A549 (cell line): ENCODE measurements around the gene DPP7. TPM values are rescaled to one million over a fixed set of nuclear protein-coding genes. Genes with fewer than 3 reads are reported as not detected.

Experiments used
- ATAC-seq, 2 experiments: fragments of 200-7000 bp in 1 of 2; fragments of >200 bp in 1 of 2; cut with Nextera tagmentation in 1 of 2; cut with Tn5 transposase in 1 of 2; 3 replicates each; pipeline versions ENCODE4 v1.8.0 to v1.9.1; 2018 to 2020; ENCODE audit warnings: mild to moderate bottlenecking in 1 of 2, moderate library complexity in 1 of 2
- CTCF ChIA-PET: fragments of 300-600 bp; sonication (Branson Sonifier 250); formaldehyde crosslinking; extraction: SDS; loops from one replicate; lab custom pipeline; 2021; ENCODE audit warnings: antibody characterized with exemption, inconsistent platforms; lab: Yijun Ruan, JAX
- POLR2A ChIA-PET: fragments of 350-600 bp; formaldehyde crosslinking; extraction: SDS; loops from one replicate; lab custom pipeline; 2021; ENCODE audit warnings: antibody characterized with exemption, inconsistent platforms; lab: Yijun Ruan, JAX
- DNase-seq, 2 experiments: peaks; one replicate each; pipeline versions ENCODE4 v3.0.0 to v3.0.0-alpha.2; 2011 to 2016; ENCODE audit warnings: low read depth in 1 of 2, low spot score in 1 of 2
- FAIRE-seq: peaks from 2 replicates; lab custom pipeline; 2011; peaks lifted over from hg19 to GRCh38; lab: Jason Lieb, UNC
- H3K27ac ChIP-seq, 2 experiments: fragments of >200 bp; sonication (Bioruptor Twin); formaldehyde crosslinking; 3 replicates each; pipeline ENCODE4 v1.5.1; 2016 to 2017
- H3K4me1 ChIP-seq: fragments of >200 bp; sonication (Bioruptor Twin); formaldehyde crosslinking; 3 replicates; pipeline ENCODE4 v1.6.1; 2016
- H3K4me2 ChIP-seq: fragments of >200 bp; sonication (Bioruptor Twin); formaldehyde crosslinking; 3 replicates; pipeline ENCODE4 v1.6.1; 2016
- H3K4me3 ChIP-seq: fragments of >200 bp; sonication (Bioruptor Twin); formaldehyde crosslinking; 3 replicates; pipeline ENCODE4 v1.5.1; 2016
- H3K9me3 ChIP-seq: fragments of >200 bp; sonication (Bioruptor Twin); formaldehyde crosslinking; 3 replicates; pipeline ENCODE4 v1.6.1; 2016
- BHLHE40 ChIP-seq: IDR thresholded peaks from 2 replicates; pipeline ENCODE4 v1.6.1; 2012; ENCODE audit warnings: low read depth, low read length, inconsistent platforms
- EHF ChIP-seq: fragments of 250-450 bp; sonication (Bioruptor Pico); IDR thresholded peaks from 2 replicates; pipeline ENCODE4 v1.5.0; 2020; ENCODE audit warnings: mild to moderate bottlenecking
- EP300 ChIP-seq, 2 experiments: fragments of >200 bp; sonication (Bioruptor Twin); formaldehyde crosslinking; IDR thresholded peaks; 2 replicates in 1 of 2; 3 replicates in 1 of 2; pipeline ENCODE4 v1.6.1; 2016 to 2017
- ESRRA ChIP-seq: fragments of 150-350 bp; IDR thresholded peaks from 2 replicates; pipeline ENCODE4 v1.6.1; 2014; ENCODE audit warnings: mild to moderate bottlenecking, low read length, borderline replicate concordance
- FOXS1 ChIP-seq: fragments of 250-450 bp; sonication (Bioruptor Pico); IDR thresholded peaks from 2 replicates; pipeline ENCODE4 v1.5.0; 2020; ENCODE audit warnings: mild to moderate bottlenecking, moderate library complexity
- HOXB13 ChIP-seq: fragments of 250-450 bp; sonication (Bioruptor Pico); IDR thresholded peaks from 2 replicates; pipeline ENCODE4 v1.5.0; 2020; ENCODE audit warnings: low read depth, mild to moderate bottlenecking, moderate library complexity
- JUNB ChIP-seq: fragments of >200 bp; sonication (Bioruptor Twin); formaldehyde crosslinking; IDR thresholded peaks from 2 replicates; pipeline ENCODE4 v1.6.1; 2016
- NFE2L2 ChIP-seq: fragments of 150-350 bp; conservative IDR thresholded peaks from 2 replicates; pipeline ENCODE4 v1.6.1; 2014; ENCODE audit warnings: low read length
- PHF8 ChIP-seq: fragments of 200-600 bp; sonication (generic); IDR thresholded peaks from 2 replicates; pipeline ENCODE4 v1.6.1; 2016; ENCODE audit warnings: low read depth, mild to moderate bottlenecking, antibody characterized with exemption, moderate library complexity, borderline replicate concordance
- POLR2AphosphoS2 ChIP-seq: conservative IDR thresholded peaks from 2 replicates; pipeline ENCODE4 v1.6.1; 2012; ENCODE audit warnings: low read length, improper control_type of control experiment, inconsistent platforms
- RCOR1 ChIP-seq: fragments of 150-350 bp; IDR thresholded peaks from 2 replicates; pipeline ENCODE4 v1.6.1; 2014; ENCODE audit warnings: antibody characterized with exemption, low read length, low read depth
- ZFP36 ChIP-seq: fragments of 450-650 bp; IDR thresholded peaks from 2 replicates; pipeline ENCODE4 v1.6.1; 2014; ENCODE audit warnings: borderline replicate concordance; ENCODE audit not compliant: partially characterized antibody
- WGBS: methylation state at CpG from one replicate; pipeline ENCODE4 v1.1.6; 2017; ENCODE audit errors: missing lambda C conversion rate; 5-methylcytosine and 5-hydroxymethylcytosine counted together
- polyA plus RNA-seq, 4 experiments: library from polyadenylated mRNA; depleted of rRNA in 3 of 4; stranded (reverse); fragments of >200 nt; fragmentation: RNase III in 1 of 4; extraction: RNeasy Plus Mini Kit Qiagen cat#74134 plus additional on column Dnase treatment in 1 of 4; gene quantifications; 2 replicates in 3 of 4; 3 replicates in 1 of 4; pipeline ENCODE4 v1.2.3, GENCODE V29; 2011 to 2017
- TF ChIP-seq, protein P1 (sequence below): fragments of >200 bp; sonication (Bioruptor Twin); formaldehyde crosslinking; IDR thresholded peaks from 3 replicates; pipeline ENCODE4 v1.5.1; 2016
- TF ChIP-seq, protein P2 (sequence below): IDR thresholded peaks from 2 replicates; pipeline ENCODE4 v1.6.1; 2012
- TF ChIP-seq, protein P3 (sequence below): fragments of 450-650 bp; IDR thresholded peaks from 2 replicates; pipeline ENCODE4 v1.6.1; 2014; ENCODE audit warnings: antibody characterized with exemption
- TF ChIP-seq, protein P4 (sequence below): fragments of 250-450 bp; sonication (Bioruptor Pico); IDR thresholded peaks from 2 replicates; pipeline ENCODE4 v1.5.0; 2020; ENCODE audit warnings: low read depth, mild to moderate bottlenecking, moderate library complexity
- TF ChIP-seq, protein P5 (sequence below): fragments of >200 bp; sonication (Bioruptor Twin); formaldehyde crosslinking; IDR thresholded peaks from 3 replicates; pipeline ENCODE4 v1.6.1; 2016
- TF ChIP-seq, protein P6 (sequence below): IDR thresholded peaks from 2 replicates; pipeline ENCODE4 v1.6.1; 2012

The DPP7 gene
- polyA plus RNA-seq, 2 of the 4 experiments (the other 2 are of a cell fraction) = 27.6 to 71.8 TPM

DNA sequence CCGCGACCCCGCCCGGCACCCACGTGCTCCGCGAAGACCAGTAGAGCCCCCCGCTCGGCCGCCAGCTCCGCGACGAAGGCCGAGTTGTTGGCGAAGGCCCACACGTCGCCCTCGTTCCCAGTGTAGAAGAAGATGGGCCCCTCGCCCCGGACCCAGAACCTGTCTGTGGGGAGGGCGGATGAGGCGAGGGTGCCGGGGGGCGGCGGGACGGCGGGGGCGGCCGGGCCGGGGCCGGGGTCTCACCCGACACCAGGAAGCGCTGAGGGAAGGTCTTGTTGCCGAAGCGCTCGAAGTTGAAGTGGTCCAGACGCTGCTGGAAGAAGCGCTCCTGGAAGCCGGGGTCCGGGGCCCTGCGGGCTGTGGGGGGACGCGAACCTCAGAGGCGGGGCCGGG, 317 bp downstream of the DPP7 start (continued):
- TF ChIP-seq, protein P1, sequence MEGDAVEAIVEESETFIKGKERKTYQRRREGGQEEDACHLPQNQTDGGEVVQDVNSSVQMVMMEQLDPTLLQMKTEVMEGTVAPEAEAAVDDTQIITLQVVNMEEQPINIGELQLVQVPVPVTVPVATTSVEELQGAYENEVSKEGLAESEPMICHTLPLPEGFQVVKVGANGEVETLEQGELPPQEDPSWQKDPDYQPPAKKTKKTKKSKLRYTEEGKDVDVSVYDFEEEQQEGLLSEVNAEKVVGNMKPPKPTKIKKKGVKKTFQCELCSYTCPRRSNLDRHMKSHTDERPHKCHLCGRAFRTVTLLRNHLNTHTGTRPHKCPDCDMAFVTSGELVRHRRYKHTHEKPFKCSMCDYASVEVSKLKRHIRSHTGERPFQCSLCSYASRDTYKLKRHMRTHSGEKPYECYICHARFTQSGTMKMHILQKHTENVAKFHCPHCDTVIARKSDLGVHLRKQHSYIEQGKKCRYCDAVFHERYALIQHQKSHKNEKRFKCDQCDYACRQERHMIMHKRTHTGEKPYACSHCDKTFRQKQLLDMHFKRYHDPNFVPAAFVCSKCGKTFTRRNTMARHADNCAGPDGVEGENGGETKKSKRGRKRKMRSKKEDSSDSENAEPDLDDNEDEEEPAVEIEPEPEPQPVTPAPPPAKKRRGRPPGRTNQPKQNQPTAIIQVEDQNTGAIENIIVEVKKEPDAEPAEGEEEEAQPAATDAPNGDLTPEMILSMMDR = no peak
- TF ChIP-seq HOXB13 (no peak), NFE2L2 (no peak)

DNA sequence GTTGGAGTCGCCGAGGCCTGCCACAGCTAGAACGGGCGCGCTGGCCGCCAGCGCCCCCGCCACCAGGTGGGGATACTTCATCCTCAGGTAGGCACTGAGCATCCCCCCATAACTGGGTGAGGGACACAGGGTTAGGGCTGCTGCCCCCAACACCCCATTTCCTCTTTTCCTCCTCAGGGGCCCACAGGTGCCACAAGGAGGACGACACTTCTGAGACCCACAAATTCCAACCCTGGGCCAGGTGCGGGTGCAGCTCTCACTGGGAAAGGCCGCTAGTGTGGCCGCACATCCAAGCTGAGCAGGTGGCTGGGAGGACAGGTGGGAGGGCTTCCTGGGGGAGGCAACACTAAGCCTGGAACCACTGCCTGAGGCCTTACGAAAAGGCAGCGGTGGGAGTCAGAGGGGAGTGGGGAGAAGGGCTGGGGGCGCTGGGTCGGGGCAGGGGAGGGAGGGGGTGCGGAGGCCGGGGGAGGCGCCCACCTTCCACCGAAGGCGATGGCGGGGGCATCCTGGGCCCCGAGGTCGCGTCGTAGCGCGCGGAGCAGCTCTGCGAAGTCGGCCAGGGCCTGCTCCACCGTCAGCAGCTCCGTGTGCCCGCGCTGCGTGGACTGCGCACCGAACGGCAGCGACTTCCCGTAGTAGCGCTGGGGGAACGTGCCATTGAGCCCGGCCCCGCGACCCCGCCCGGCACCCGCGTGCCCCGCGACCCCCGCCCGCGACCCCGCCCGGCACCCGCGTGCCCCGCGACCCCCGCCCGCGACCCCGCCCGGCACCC, 961 bp downstream of the DPP7 start:
- WGBS = 93% methylated on average over 30 of the region's 66 CpGs
- Histone ChIP-seq H3K27ac (peak overlapping the region; percentile 96 to 97; a peak in 4 of 6 replicates), H3K4me2 (peak overlapping the region; percentile 100), H3K4me3 (peak overlapping the region; percentile 69; the same call in 2 of the 3 replicates), H3K9me3 (no peaks in the 10 kb centered on the region), H3K4me1 (peaks cover 6% of the 10 kb centered on the region; the same call in 2 of the 3 replicates)
- DNase-seq (peak in 1 of 2 experiments; percentile 25), ATAC-seq (no peak), FAIRE-seq (no peak)
- TF ChIP-seq ZFP36 = peak; percentile 64
- TF ChIP-seq, protein P2, sequence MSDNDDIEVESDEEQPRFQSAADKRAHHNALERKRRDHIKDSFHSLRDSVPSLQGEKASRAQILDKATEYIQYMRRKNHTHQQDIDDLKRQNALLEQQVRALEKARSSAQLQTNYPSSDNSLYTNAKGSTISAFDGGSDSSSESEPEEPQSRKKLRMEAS = no peak
- ChIA-PET POLR2A (interaction anchor here (0.7 to 1.3 kb wide), 4 partner anchors 16 to 129 kb away, joined by 3 to 4 read pairs (median 4); partner anchors contain the start of gene MAN1B1), CTCF (interaction anchor here (0.5 to 2.9 kb wide), 6 partner anchors 8 to 123 kb away, joined by 3 to 15 read pairs (median 3); partner anchors contain the start of gene NPDC1)

DNA sequence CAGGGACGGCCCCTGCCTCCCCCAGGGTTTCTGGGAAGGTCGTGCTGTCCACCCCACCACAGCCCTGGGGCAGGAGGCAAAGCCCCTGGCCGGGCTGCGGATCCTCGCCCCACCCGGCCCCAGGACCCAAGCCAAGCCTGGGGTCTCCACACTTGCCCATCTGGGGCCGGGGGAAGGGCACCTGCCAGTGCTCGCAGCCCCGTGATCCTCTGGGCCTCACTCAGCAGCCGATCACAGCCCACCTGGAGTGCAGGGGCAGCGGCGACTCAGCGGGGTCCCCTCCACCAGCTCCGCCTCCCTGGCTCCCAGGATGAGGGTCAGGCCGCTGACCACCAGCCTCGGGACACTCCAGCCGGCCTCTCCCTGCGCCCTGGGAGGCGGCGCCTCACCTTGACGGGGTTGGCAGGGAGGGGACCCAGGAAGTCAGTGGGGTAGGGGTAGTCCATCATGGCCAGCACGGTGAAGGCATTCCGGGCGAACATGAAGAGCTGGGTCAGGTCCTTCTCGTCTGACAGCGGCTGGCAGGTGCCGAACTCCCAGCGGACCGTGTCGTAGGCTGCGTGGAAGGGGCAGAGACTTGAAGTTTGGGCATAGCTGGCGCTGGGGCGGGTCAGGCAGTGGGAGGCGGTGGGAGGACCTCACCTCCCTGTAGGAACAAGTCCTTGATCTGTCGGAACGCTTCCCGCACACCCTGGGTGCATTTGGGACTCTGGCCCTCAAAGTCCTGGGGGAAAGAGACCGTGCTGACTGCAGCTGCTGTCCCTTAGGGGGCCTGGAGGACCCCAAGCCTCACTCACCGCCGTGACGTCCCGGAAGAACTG, 1.8 kb downstream of the DPP7 start:
- FAIRE-seq (no peak), DNase-seq (peak in 1 of 2 experiments; percentile 31), ATAC-seq (no peak)
- POLR2A ChIA-PET = interaction anchor here (0.7 to 1.3 kb wide), 3 partner anchors 17 to 130 kb away, joined by 3 to 4 read pairs (median 3); no protein-coding TSS in a partner anchor
- Histone ChIP-seq H3K4me1 (peaks cover 6% of the 10 kb centered on the region; the same call in 2 of the 3 replicates), H3K4me2 (no peak overlapping the region), H3K9me3 (no peaks in the 10 kb centered on the region), H3K4me3 (no peak overlapping the region), H3K27ac (no peak overlapping the region)
- 98% methylated on average over 22 of the region's 42 CpGs for WGBS
- TF ChIP-seq PHF8 (no peak), HOXB13 (no peak), ESRRA (no peak), EHF (CRISPR knock-in tag) (no peak), BHLHE40 (no peak), RCOR1 (no peak), POLR2AphosphoS2 (no peak), JUNB (no peak), EP300 (IDR thresholded peaks at IDR 0.05) (no peak), FOXS1 (CRISPR knock-in tag) (no peak)
- TF ChIP-seq, protein P1 = no peak
- TF ChIP-seq, protein P3, sequence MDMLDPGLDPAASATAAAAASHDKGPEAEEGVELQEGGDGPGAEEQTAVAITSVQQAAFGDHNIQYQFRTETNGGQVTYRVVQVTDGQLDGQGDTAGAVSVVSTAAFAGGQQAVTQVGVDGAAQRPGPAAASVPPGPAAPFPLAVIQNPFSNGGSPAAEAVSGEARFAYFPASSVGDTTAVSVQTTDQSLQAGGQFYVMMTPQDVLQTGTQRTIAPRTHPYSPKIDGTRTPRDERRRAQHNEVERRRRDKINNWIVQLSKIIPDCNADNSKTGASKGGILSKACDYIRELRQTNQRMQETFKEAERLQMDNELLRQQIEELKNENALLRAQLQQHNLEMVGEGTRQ = no peak
- TF ChIP-seq, protein P4, sequence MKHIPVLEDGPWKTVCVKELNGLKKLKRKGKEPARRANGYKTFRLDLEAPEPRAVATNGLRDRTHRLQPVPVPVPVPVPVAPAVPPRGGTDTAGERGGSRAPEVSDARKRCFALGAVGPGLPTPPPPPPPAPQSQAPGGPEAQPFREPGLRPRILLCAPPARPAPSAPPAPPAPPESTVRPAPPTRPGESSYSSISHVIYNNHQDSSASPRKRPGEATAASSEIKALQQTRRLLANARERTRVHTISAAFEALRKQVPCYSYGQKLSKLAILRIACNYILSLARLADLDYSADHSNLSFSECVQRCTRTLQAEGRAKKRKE (CRISPR knock-in tag) = no peak
- TF ChIP-seq, protein P5, sequence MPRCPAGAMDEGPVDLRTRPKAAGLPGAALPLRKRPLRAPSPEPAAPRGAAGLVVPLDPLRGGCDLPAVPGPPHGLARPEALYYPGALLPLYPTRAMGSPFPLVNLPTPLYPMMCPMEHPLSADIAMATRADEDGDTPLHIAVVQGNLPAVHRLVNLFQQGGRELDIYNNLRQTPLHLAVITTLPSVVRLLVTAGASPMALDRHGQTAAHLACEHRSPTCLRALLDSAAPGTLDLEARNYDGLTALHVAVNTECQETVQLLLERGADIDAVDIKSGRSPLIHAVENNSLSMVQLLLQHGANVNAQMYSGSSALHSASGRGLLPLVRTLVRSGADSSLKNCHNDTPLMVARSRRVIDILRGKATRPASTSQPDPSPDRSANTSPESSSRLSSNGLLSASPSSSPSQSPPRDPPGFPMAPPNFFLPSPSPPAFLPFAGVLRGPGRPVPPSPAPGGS = no peak
- TF ChIP-seq, protein P6, sequence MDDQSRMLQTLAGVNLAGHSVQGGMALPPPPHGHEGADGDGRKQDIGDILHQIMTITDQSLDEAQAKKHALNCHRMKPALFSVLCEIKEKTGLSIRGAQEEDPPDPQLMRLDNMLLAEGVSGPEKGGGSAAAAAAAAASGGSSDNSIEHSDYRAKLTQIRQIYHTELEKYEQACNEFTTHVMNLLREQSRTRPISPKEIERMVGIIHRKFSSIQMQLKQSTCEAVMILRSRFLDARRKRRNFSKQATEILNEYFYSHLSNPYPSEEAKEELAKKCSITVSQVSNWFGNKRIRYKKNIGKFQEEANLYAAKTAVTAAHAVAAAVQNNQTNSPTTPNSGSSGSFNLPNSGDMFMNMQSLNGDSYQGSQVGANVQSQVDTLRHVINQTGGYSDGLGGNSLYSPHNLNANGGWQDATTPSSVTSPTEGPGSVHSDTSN = no peak
- CTCF ChIA-PET = interaction anchor here (0.9 to 2.9 kb wide), 5 partner anchors 22 to 124 kb away, joined by 3 to 15 read pairs (median 3); partner anchors contain the start of gene NPDC1
